K562 (cell line): ENCODE results near the gene HEY2.

Source experiments
- MAX ChIP-seq: sonication (generic); formaldehyde crosslinking; IDR thresholded peaks from 2 replicates; pipeline ENCODE4 v1.9.0; 2022; ENCODE audit warnings: mild to moderate bottlenecking, missing genetic modification reagents
- MXI1 ChIP-seq: IDR thresholded peaks from 2 replicates; pipeline ENCODE4 v1.6.1; 2011; ENCODE audit warnings: low read depth, mild to moderate bottlenecking, improper control_type of control experiment, low read length
- POLR2A ChIP-seq: fragments of 450-650 bp; conservative IDR thresholded peaks from 2 replicates; pipeline ENCODE4 v1.6.1; 2016
- POLR2AphosphoS5 ChIP-seq: IDR thresholded peaks from 2 replicates; pipeline ENCODE4 v1.6.1; 2011; ENCODE audit warnings: mild to moderate bottlenecking, low read depth, low read length, moderate library complexity; ENCODE audit not compliant: control insufficient read depth, insufficient read depth
- SIN3B ChIP-seq: fragments of 450-650 bp; IDR thresholded peaks from 2 replicates; pipeline ENCODE4 v1.6.1; 2017; ENCODE audit warnings: low read depth, mild to moderate bottlenecking, moderate library complexity
- TCF7L2 ChIP-seq: fragments of 150-350 bp; IDR thresholded peaks from 2 replicates; pipeline ENCODE4 v1.6.1; 2016; ENCODE audit warnings: low read depth, mild to moderate bottlenecking, low read length, moderate library complexity
- ZNF274 ChIP-seq: IDR thresholded peaks from 2 replicates; pipeline ENCODE4 v1.6.1; 2011; ENCODE audit warnings: low read depth, mild to moderate bottlenecking, low read length, moderate library complexity, borderline replicate concordance
- TF ChIP-seq, protein P1 (sequence below): fragments of 450-650 bp; formaldehyde crosslinking; IDR thresholded peaks from 2 replicates; pipeline ENCODE4 v1.4.0; 2020; ENCODE audit warnings: mild to moderate bottlenecking, moderate library complexity

DNA sequence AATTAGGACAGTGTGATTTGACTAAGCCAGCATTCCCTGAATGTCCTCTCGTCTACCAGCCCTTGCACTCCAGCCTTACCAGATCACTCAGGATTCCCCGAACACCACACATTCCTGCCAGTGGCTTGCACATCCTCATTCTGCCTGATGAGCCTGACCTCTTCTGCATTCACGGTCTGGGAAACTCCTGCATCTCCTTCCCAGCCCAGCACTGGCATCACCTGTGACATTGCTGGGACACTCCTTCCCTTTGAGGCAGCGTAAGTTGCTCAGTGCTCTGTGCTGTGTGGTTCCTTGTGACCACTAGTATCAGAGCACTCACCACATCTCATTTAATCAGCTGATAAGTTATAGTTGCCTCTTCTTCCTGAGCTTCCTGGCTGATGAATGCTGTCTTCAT, 58.6 kb downstream of the HEY2 start:
- TF ChIP-seq TCF7L2 (no peak), MXI1 (no peak), MAX (CRISPR knock-in tag) (no peak), SIN3B (no peak), POLR2AphosphoS5 (no peak), ZNF274 (no peak), POLR2A (no peak)
- TF ChIP-seq, protein P1, sequence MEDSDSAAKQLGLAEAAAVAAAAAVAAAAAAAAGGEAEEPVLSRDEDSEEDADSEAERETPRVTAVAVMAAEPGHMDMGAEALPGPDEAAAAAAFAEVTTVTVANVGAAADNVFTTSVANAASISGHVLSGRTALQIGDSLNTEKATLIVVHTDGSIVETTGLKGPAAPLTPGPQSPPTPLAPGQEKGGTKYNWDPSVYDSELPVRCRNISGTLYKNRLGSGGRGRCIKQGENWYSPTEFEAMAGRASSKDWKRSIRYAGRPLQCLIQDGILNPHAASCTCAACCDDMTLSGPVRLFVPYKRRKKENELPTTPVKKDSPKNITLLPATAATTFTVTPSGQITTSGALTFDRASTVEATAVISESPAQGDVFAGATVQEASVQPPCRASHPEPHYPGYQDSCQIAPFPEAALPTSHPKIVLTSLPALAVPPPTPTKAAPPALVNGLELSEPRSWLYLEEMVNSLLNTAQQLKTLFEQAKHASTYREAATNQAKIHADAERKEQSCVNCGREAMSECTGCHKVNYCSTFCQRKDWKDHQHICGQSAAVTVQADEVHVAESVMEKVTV (CRISPR knock-in tag) = no peak
